PC-3 (cell line): Measurements from ENCODE around the gene APBB2. TPM values are rescaled to one million over a fixed set of nuclear protein-coding genes. Genes with fewer than 3 reads are reported as not detected.

Experiments used
- ATAC-seq: fragments of 200-7000 bp; cut with Tn5 transposase; 2 replicates; pipeline ENCODE4 v1.9.1; 2020; ENCODE audit warnings: mild to moderate bottlenecking, moderate library complexity
- BruUV-seq: library from RNA; stranded (reverse); fragments of 400-500 nt; replicated peaks from 2 replicates; lab custom pipeline; 2021; lab: Mats Ljungman, UMichigan
- CTCF ChIA-PET: fragments of 300-600 bp; sonication (Branson Sonifier 250); formaldehyde crosslinking; loops from one replicate; lab custom pipeline; 2022; ENCODE audit warnings: antibody characterized with exemption; lab: Charles Lee
- POLR2A ChIA-PET: fragments of 300-600 bp; sonication (Branson Sonifier 250); formaldehyde crosslinking; loops from one replicate; lab custom pipeline; 2022; ENCODE audit warnings: antibody characterized with exemption; ENCODE audit not compliant: unreplicated experiment; lab: Charles Lee
- DNase-seq: peaks from one replicate; pipeline ENCODE4 v3.0.0-alpha.2; 2015
- H2AFZ ChIP-seq: fragments of 300-600 bp; sonication (generic); 2 replicates; pipeline ENCODE4 v1.6.0; 2016; ENCODE audit warnings: antibody characterized with exemption, low read length
- H3F3A ChIP-seq: fragments of 300-600 bp; sonication (generic); one replicate; pipeline ENCODE4 v1.6.0; 2017; ENCODE audit warnings: antibody characterized with exemption, low read length, control low read depth, mild to moderate bottlenecking; ENCODE audit not compliant: unreplicated experiment
- H3K27ac ChIP-seq: fragments of 300-600 bp; sonication (generic); 2 replicates; pipeline ENCODE4 v1.5.1; 2016; ENCODE audit warnings: mild to moderate bottlenecking, low read length
- H3K27me3 ChIP-seq: fragments of 300-600 bp; sonication (generic); 2 replicates; pipeline ENCODE4 v1.6.1; 2016; ENCODE audit warnings: low read length, mixed read lengths
- H3K36me3 ChIP-seq: fragments of 300-600 bp; sonication (generic); 2 replicates; pipeline ENCODE4 v1.6.1; 2016; ENCODE audit warnings: low read depth, mixed run types, low read length, mixed read lengths
- H3K4me1 ChIP-seq: fragments of 300-600 bp; sonication (generic); 2 replicates; pipeline ENCODE4 v1.5.1; 2016; ENCODE audit warnings: low read length; ENCODE audit not compliant: insufficient read depth
- H3K4me2 ChIP-seq: fragments of 300-600 bp; sonication (generic); 2 replicates; pipeline ENCODE4 v1.6.0; 2016; ENCODE audit warnings: low read length
- H3K4me3 ChIP-seq: fragments of 300-600 bp; sonication (generic); 2 replicates; pipeline ENCODE4 v1.5.1; 2016; ENCODE audit warnings: mild to moderate bottlenecking, low read length, mixed read lengths
- H3K79me2 ChIP-seq: fragments of 300-600 bp; sonication (generic); 2 replicates; pipeline ENCODE4 v1.6.1; 2017; ENCODE audit warnings: low read length, mixed read lengths
- H3K9ac ChIP-seq: fragments of 300-600 bp; sonication (generic); 2 replicates; pipeline ENCODE4 v1.6.0; 2016; ENCODE audit warnings: mild to moderate bottlenecking, low read length
- H3K9me2 ChIP-seq: fragments of 300-600 bp; sonication (generic); replicated peaks from 2 replicates; pipeline ENCODE4 v1.6.1; 2016; ENCODE audit warnings: mixed run types, low read length, mixed read lengths
- H3K9me3 ChIP-seq: fragments of 300-600 bp; sonication (generic); 2 replicates; pipeline ENCODE4 v1.6.1; 2016; ENCODE audit warnings: low read length, mixed read lengths
- H4K20me1 ChIP-seq: fragments of 300-600 bp; sonication (generic); 2 replicates; pipeline ENCODE4 v1.6.1; 2016; ENCODE audit warnings: low read length, mixed read lengths
- CTCF ChIP-seq: fragments of 300-600 bp; sonication (generic); conservative IDR thresholded peaks from 2 replicates; pipeline ENCODE4 v1.5.1; 2017; ENCODE audit warnings: antibody characterized with exemption, low read depth, mild to moderate bottlenecking, low read length
- EZH2 ChIP-seq: fragments of 300-600 bp; sonication (generic); IDR thresholded peaks from one replicate; pipeline ENCODE4 v1.6.1; 2017; ENCODE audit warnings: antibody characterized with exemption, mild to moderate bottlenecking, low read length; ENCODE audit not compliant: unreplicated experiment
- EZH2phosphoT487 ChIP-seq: fragments of 300-600 bp; sonication (generic); IDR thresholded peaks from 2 replicates; pipeline ENCODE4 v1.6.1; 2018; ENCODE audit warnings: mild to moderate bottlenecking, antibody characterized with exemption, low read length, borderline replicate concordance
- intact Hi-C: fragments of 100-400 bp; cut with micrococcal nuclease; formaldehyde crosslinking; loops from 2 replicates; pipeline ENCODE4 v1.9.0; 2023
- total RNA-seq: library from RNA; depleted of rRNA; stranded (reverse); fragments of >200 nt; gene quantifications from 2 replicates; pipeline ENCODE4 v1.2.3, GENCODE V29; 2014

APBB2 gene
- total RNA-seq, 1 experiment from 2014 or later, result 24.7 TPM

- H3K9ac ChIP-seq, result no peak overlapping the region
- no peaks in the 10 kb centered on the region for H3K27me3 ChIP-seq
- TF ChIP-seq CTCF, result no peak
- TF ChIP-seq EZH2phosphoT487, result no peak
- no peak for TF ChIP-seq EZH2
- H3K4me2 ChIP-seq, result no peak overlapping the region
- CTCF ChIA-PET, result interaction anchor here (0.5 to 0.6 kb wide), 2 partner anchors 26 to 49 kb away, joined by 4 read pairs; no protein-coding TSS in a partner anchor
- H3K36me3 ChIP-seq, result peaks cover 42% of the 10 kb centered on the region
- no peak overlapping the region for H3K27ac ChIP-seq
- H3K79me2 ChIP-seq, result no peaks in the 10 kb centered on the region
- intact Hi-C loops, result no loop called here
- no peak for DNase-seq
- no peaks in the 10 kb centered on the region for H4K20me1 ChIP-seq
- H3K4me1 ChIP-seq, result no peaks in the 10 kb centered on the region
- H2AFZ ChIP-seq, result no peak overlapping the region
- H3K9me2 ChIP-seq, result no peaks in the 10 kb centered on the region
- no peak for ATAC-seq
- no TSS peak for BruUV-seq
- no peaks in the 10 kb centered on the region for H3F3A ChIP-seq
- H3K4me3 ChIP-seq, result no peak overlapping the region
- H3K9me3 ChIP-seq, result peaks cover 16% of the 10 kb centered on the region; the same call in 1 of the 2 replicates
- POLR2A ChIA-PET, result no interaction called here
These were observed 189.5 kb downstream of the APBB2 start for GRCh38 chr4:41024556-41025491.

- ChIA-PET CTCF (no interaction called here), POLR2A (no interaction called here)
- Histone ChIP-seq H3K4me2 (no peak overlapping the region), H3K36me3 (peaks cover 27% of the 10 kb centered on the region), H3K27me3 (no peaks in the 10 kb centered on the region), H3K9ac (no peak overlapping the region), H3K4me3 (no peak overlapping the region), H4K20me1 (no peaks in the 10 kb centered on the region), H3K4me1 (no peaks in the 10 kb centered on the region), H3K9me2 (no peaks in the 10 kb centered on the region), H3K79me2 (no peaks in the 10 kb centered on the region), H3F3A (no peaks in the 10 kb centered on the region), H2AFZ (no peak overlapping the region), H3K9me3 (peaks cover 16% of the 10 kb centered on the region; the same call in 1 of the 2 replicates), H3K27ac (no peak overlapping the region)
- no peak for DNase-seq
- no peak for ATAC-seq
- no peak for TF ChIP-seq CTCF
- TF ChIP-seq EZH2phosphoT487, result no peak
- TF ChIP-seq EZH2, result no peak
- intact Hi-C loops, result no loop called here
- no TSS peak for BruUV-seq
These were observed 192.2 kb downstream of the APBB2 start for GRCh38 chr4:41022116-41022515.
